ENCODE data around the gene BCL2L2. TPM values are rescaled to one million over a fixed set of nuclear protein-coding genes. Genes with fewer than 3 reads are reported as not detected.

The BCL2L2 gene
- total and polyA plus RNA-seq, 9 of the 15 experiments (the other 6 are each of a cell fraction or from before 2014, with no cell fraction given): 2.6 to 32.5 (median 14.7) TPM

- WGBS (ENCODE audit: insufficient coverage, low coverage, missing lambda C conversion rate): 28% methylated on average over 9 of the region's 10 CpGs
- H4K20me1 ChIP-seq (replicated peaks; ENCODE audit: control insufficient read depth, insufficient read depth, low read length): no peaks in the 10 kb centered on the region
- ATAC-seq (no peak), DNase-seq (ENCODE audit: extremely low read depth in 1 of 4, low spot score in 3 of 4) (no peak), FAIRE-seq (no peak)
- H3K79me2 ChIP-seq (ENCODE audit: control insufficient read depth, insufficient read depth, low read length): peaks cover 16% of the 10 kb centered on the region
- no peaks in the 10 kb centered on the region for H3K9me1 ChIP-seq (ENCODE audit: control insufficient read depth, insufficient read depth, low read length)
- no peaks in the 10 kb centered on the region for H3K27me3 ChIP-seq (ENCODE audit: control insufficient read depth in 2 of 2, insufficient read depth in 2 of 2, low read length in 2 of 2)
- H2AFZ ChIP-seq (ENCODE audit: low read depth, low read length): peak overlapping the region; percentile 77; the same call in 1 of the 2 replicates
- peak overlapping the region; percentile 95 for H3K27ac ChIP-seq (ENCODE audit: extremely low read depth, low read depth, low read length)
- H3K4me2 ChIP-seq (ENCODE audit: insufficient read depth, low read length): peak overlapping the region; percentile 100
- intact Hi-C loops (cut with micrococcal nuclease) (loop anchor here (1.0 to 5.0 kb wide), 4 partner anchors 13 to 178 kb away; partner anchors contain the start of gene HOMEZ), in situ Hi-C loops (cut with MboI) (no loop called here)
- H3K9ac ChIP-seq (ENCODE audit: insufficient read depth in 1 of 2, low read depth in 2 of 2, low read length in 2 of 2): peak overlapping the region; percentile 90 to 93; a peak in 3 of 4 replicates
- peak overlapping the region; percentile 67 for H3K4me3 ChIP-seq
- H3K36me3 ChIP-seq (ENCODE audit: control insufficient read depth, insufficient read depth, low read length): peaks cover 23% of the 10 kb centered on the region; the same call in 2 of the 3 replicates
- H3K9me3 ChIP-seq (replicated peaks; ENCODE audit: control insufficient read depth, insufficient read depth, low read depth, low read length): no peaks in the 10 kb centered on the region
- peaks cover 18 to 26% of the 10 kb centered on the region in 2 experiments for H3K4me1 ChIP-seq (replicated peaks in 1 of 2; ENCODE audit: control insufficient read depth in 2 of 2, insufficient read depth in 2 of 2, low read length in 2 of 2)
- POLR2A ChIA-PET: interaction anchor here (0.6 to 2.2 kb wide), 5 partner anchors 8 to 49 kb away, joined by 3 to 14 read pairs (median 7); partner anchors contain the start of gene HOMEZ
- BruUV-seq (replicated peaks): no TSS peak
- CTCF ChIA-PET (ENCODE audit: low intra/inter-chr PET ratio): interaction anchor here (1.4 to 5.9 kb wide), 3 partner anchors 34 to 179 kb away, joined by 5 to 58 read pairs (median 57); no protein-coding TSS in a partner anchor
- TF ChIP-seq KDM5B (IDR thresholded peaks at IDR 0.05; ENCODE audit: insufficient replicate concordance, low read depth, low read length) (peak; percentile 28), MAZ (CRISPR knock-in tag; conservative IDR thresholded peaks at IDR 0.05 in 1 of 2, IDR thresholded peaks at IDR 0.05 in 1 of 2) (0 out of 4 replicates have a peak, but pooled peaks of 1 of the 2 experiments have one; percentile 8), ZNF431 (CRISPR knock-in tag; IDR thresholded peaks at IDR 0.05) (peak; percentile 39; the same call in 1 of the 2 replicates), TBP (optimal IDR thresholded peaks at IDR 0.05; ENCODE audit: low read depth, low read length) (peak; percentile 30), TSC22D4 (tag; IDR thresholded peaks at IDR 0.05) (no peak), NKRF (IDR thresholded peaks at IDR 0.05; ENCODE audit: borderline replicate concordance) (no peak), ZNF232 (CRISPR knock-in tag; IDR thresholded peaks at IDR 0.05) (no peak), ZKSCAN8 (CRISPR knock-in tag; IDR thresholded peaks at IDR 0.05) (0 out of 2 replicates have a peak, but pooled peaks have one; percentile 29), TEAD1 (CRISPR knock-in tag; IDR thresholded peaks at IDR 0.05) (no peak), CAMTA2 (CRISPR knock-in tag; conservative IDR thresholded peaks at IDR 0.05) (no peak), U2AF2 (optimal IDR thresholded peaks at IDR 0.05; ENCODE audit: low read depth, low read length) (no peak), ZBTB7A (IDR thresholded peaks at IDR 0.05; ENCODE audit: borderline replicate concordance, control insufficient read depth, low read depth, low read length) (no peak), ZNF695 (CRISPR knock-in tag; IDR thresholded peaks at IDR 0.05) (no peak), CTCF (IDR thresholded peaks at IDR 0.05 in 2 of 3, conservative IDR thresholded peaks at IDR 0.05 in 1 of 3; ENCODE audit: insufficient read depth in 2 of 3, low read depth in 1 of 3, low read length in 3 of 3) (0 out of 6 replicates have a peak, but pooled peaks of 1 of the 3 experiments have one; percentile 4), ZNF197 (CRISPR knock-in tag; IDR thresholded peaks at IDR 0.05; ENCODE audit: low read depth) (no peak), SPI1 (IDR thresholded peaks at IDR 0.05; ENCODE audit: borderline replicate concordance, low read depth, low read length) (peak; percentile 71; the same call in 1 of the 2 replicates), KAT7 (CRISPR knock-in tag; IDR thresholded peaks at IDR 0.05; ENCODE audit: borderline replicate concordance) (0 out of 2 replicates have a peak, but pooled peaks have one; percentile 16)
These were observed 6.5 kb upstream of the BCL2L2 start for GRCh38 chr14:23299986-23300686.

Measured in K562 (cell line).